ENCODE measurements around the gene HSPA12A. TPM values are rescaled to one million over a fixed set of nuclear protein-coding genes. Genes with fewer than 3 reads are reported as not detected.

HSPA12A gene
- polyA plus RNA-seq, 6 donors from 2014 or later, result 0.29 to 2.2 (median 0.51) TPM; not detected in 2

DNA sequence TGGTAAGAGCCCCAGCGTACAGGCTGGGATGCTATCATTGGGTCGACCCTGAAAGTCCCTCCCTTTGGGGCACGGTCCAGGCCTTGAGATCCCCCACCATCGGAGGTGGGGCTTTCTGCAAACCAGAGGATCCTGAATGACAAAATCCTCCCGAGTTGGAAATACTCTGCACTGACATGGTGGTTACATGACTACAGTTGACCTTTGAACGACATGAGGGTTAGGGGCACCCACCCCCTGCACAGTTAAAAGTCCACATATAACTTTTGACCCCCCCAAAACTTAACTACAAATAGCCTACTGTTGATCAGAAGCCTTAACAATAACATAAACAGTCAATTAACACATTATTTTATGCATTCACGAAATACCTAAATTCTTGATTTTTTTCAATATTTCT is 13.1 kb downstream of the HSPA12A start:
- DNase-seq, result no peak
- Mint-ChIP-seq H3K27ac (no peak overlapping the region), H3K27me3 (peaks cover 0 to 24% (median 10%) of the 10 kb centered on the region in 3 donors), H3K4me3 (no peak overlapping the region), H3K36me3 (no peaks in the 10 kb centered on the region), H3K9me3 (peaks cover 0 to 2% (median 0%) of the 10 kb centered on the region in 7 donors), H3K4me1 (no peaks in the 10 kb centered on the region)
- no peak for ATAC-seq (ENCODE audit: low read depth in 2 of 2)

DNA sequence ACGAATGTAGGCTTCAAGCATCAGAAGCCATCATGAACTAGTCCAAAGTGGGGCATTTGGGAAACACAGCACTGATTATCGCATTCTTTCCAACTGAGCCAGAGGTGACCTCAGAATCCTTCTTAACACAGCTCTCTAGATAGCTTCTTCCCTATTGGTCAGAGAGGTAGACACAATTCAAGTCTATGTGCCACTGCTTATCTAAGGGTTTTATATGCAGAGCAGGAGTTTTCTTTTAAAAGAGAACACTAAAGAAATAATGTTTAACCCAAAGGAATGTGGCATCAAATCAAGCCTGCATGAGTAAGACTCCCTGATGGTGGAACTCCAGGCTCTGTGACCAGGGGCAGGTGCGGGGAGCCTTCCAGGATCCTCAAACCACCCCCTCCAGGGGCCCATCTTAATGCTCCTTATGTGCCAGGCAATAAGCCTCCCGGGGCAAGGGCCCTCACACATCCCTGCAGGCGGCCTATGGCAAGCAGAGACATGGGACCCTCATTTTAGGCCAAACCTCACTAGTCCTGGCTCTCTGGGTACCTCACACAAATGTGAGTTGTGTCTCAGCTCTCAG is 13.8 kb downstream of the HSPA12A start:
- Mint-ChIP-seq H3K36me3 (no peaks in the 10 kb centered on the region), H3K4me3 (no peak overlapping the region), H3K9me3 (peaks cover 0 to 2% (median 0%) of the 10 kb centered on the region in 7 donors), H3K27ac (no peak overlapping the region), H3K27me3 (peaks cover 0 to 24% (median 6%) of the 10 kb centered on the region in 3 donors), H3K4me1 (no peaks in the 10 kb centered on the region)
- DNase-seq (no peak), ATAC-seq (ENCODE audit: low read depth in 2 of 2) (no peak)

DNA sequence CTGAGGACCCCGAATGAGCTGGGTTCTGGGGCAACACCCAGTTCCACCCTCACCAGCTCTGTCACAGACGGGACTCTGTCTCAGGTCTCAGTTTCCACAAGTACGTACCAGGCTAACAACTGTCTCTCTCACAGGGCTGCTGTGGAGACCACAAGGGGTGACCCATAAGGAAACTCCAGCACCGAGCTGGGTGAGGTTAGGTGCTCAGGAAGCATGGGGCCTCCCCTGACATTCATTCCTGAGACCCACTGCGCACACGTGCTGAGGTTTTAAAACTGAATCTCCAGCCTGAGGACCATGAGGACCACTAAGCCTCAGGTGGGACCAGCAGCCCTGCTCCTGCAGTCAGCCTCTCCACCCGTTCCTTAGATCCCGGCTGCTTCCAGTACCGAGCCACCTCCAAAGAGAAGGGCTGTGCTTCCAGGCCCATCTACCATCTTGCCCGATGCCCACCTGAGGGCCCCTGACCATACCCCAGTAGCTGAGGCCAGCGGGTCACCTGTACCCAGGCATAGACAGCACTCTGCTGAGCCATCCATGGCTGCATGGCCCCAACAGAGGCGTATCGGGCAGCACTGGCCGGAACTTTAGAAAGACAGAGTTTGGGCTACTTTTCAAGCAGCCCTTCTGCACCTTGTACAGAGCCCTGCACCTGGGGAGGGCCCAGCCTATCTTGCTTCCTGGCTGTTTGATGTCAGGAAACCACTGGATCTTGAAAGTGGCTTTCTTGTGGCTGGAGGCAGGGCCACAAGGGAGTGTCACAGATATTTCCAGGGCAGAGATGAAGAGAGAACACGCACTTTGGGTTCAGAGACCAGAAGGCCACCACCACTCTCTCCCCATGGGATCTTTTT is 18.7 kb downstream of the HSPA12A start:
- Mint-ChIP-seq H3K27ac (no peak overlapping the region), H3K4me3 (no peak overlapping the region), H3K36me3 (no peaks in the 10 kb centered on the region), H3K9me3 (no peaks in the 10 kb centered on the region), H3K27me3 (peaks cover 9 to 16% (median 9%) of the 10 kb centered on the region in 3 donors), H3K4me1 (no peaks in the 10 kb centered on the region)
- ATAC-seq (ENCODE audit: low read depth in 2 of 2) (no peak), DNase-seq (no peak)

DNA sequence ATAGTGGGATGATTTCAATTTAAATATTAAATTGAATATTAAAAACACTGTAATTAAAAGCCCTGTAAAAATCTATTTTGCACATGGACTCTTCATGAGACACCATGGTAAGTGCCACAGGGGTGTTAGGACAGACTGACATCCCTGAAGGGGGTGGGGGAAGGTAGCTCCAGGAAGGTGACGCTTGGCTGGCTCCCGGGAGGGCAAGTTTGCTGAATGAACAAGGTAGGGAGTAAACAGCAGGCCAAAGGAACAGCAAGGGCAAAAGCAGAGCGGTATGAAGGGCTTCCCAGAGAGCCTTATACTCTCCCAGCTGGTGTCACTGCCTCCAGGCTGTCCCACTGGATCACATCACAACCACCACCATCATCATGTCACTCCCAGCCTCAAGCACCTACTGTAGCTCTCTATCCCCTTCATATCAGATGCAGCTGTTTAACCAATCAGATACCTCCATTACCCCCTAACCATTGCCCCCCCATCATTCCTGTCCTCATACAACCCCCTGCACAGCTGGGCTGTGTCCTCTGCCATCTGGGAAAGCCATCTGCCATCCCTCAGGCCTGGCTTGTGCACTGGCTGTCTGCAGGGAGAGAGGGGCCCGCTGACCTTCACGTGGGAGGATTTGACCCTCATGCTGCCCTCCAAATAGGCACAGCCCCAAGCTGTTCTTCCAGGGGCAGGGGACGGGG is 19.5 kb downstream of the HSPA12A start:
- H3K27ac Mint-ChIP-seq, result peak overlapping the region in 1 of 6 donors; percentile 75
- peaks cover 9 to 16% (median 9%) of the 10 kb centered on the region in 3 donors for H3K27me3 Mint-ChIP-seq
- ATAC-seq (ENCODE audit: low read depth in 2 of 2) (no peak), DNase-seq (no peak)
- no peak overlapping the region for H3K4me3 Mint-ChIP-seq
- H3K9me3 Mint-ChIP-seq, result no peaks in the 10 kb centered on the region
- H3K36me3 Mint-ChIP-seq, result no peaks in the 10 kb centered on the region
- H3K4me1 Mint-ChIP-seq, result no peaks in the 10 kb centered on the region

- no peaks in the 10 kb centered on the region for H3K9me3 Mint-ChIP-seq
- H3K27me3 Mint-ChIP-seq, result peaks cover 8 to 15% (median 9%) of the 10 kb centered on the region in 3 donors
- H3K27ac Mint-ChIP-seq, result no peak overlapping the region
- no peak overlapping the region for H3K4me3 Mint-ChIP-seq
- H3K36me3 Mint-ChIP-seq, result no peaks in the 10 kb centered on the region
- ATAC-seq (ENCODE audit: low read depth in 2 of 2) (no peak), DNase-seq (no peak)
- no peaks in the 10 kb centered on the region for H3K4me1 Mint-ChIP-seq
Observed at GRCh38 chr10:116721547-116722392, 20.6 kb downstream of the HSPA12A start.

GRCh38 chr10:116720668-116721546 is 21.5 kb downstream of the HSPA12A start:
- no peaks in the 10 kb centered on the region for H3K36me3 Mint-ChIP-seq
- H3K4me3 Mint-ChIP-seq, result no peak overlapping the region
- H3K27me3 Mint-ChIP-seq, result peaks cover 4 to 9% (median 6%) of the 10 kb centered on the region in 3 donors
- no peaks in the 10 kb centered on the region for H3K4me1 Mint-ChIP-seq
- no peak overlapping the region for H3K27ac Mint-ChIP-seq
- DNase-seq (no peak), ATAC-seq (ENCODE audit: low read depth in 2 of 2) (no peak)
- no peaks in the 10 kb centered on the region for H3K9me3 Mint-ChIP-seq

GRCh38 chr10:116720241-116720643 is 22.1 kb downstream of the HSPA12A start:
- no peak for DNase-seq
- peaks cover 0 to 9% (median 4%) of the 10 kb centered on the region in 3 donors for H3K27me3 Mint-ChIP-seq

DNA sequence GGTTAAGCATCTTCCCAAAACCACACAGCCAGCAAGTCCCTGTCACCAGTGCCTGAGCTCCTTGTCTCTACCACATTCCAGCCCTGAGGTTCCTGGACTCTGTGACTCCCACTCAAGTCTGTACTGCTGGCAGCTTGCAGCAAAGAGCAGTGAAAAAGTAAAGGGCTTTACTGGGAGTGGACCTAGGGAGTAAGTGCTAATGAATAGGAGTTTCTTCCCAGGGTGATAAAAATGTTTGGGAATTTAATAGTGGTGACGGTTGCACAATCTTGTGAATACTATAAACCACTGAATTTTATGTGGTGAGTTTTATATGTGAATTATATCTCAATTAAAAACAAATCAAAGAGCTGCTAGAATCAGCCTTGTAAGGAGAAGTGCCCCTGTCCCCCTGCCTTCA is 22.6 kb downstream of the HSPA12A start:
- ATAC-seq (ENCODE audit: low read depth in 2 of 2) (no peak), DNase-seq (no peak)
- Mint-ChIP-seq H3K36me3 (no peaks in the 10 kb centered on the region), H3K4me3 (no peak overlapping the region), H3K27me3 (peaks cover 3 to 13% (median 4%) of the 10 kb centered on the region in 3 donors), H3K4me1 (no peaks in the 10 kb centered on the region), H3K27ac (no peak overlapping the region), H3K9me3 (peaks cover 0 to under 1% (median 0%) of the 10 kb centered on the region in 7 donors)

More at GRCh38 chr10:116720241-116720643, 22.1 kb downstream of the HSPA12A start:
- ATAC-seq (ENCODE audit: low read depth in 2 of 2), result no peak
- H3K36me3 Mint-ChIP-seq, result no peaks in the 10 kb centered on the region
- H3K4me1 Mint-ChIP-seq, result no peaks in the 10 kb centered on the region
- no peaks in the 10 kb centered on the region for H3K9me3 Mint-ChIP-seq
- no peak overlapping the region for H3K4me3 Mint-ChIP-seq
- no peak overlapping the region for H3K27ac Mint-ChIP-seq

- Mint-ChIP-seq H3K4me1 (no peaks in the 10 kb centered on the region), H3K9me3 (peaks cover 0 to 7% (median 0%) of the 10 kb centered on the region in 7 donors), H3K36me3 (no peaks in the 10 kb centered on the region), H3K4me3 (no peak overlapping the region), H3K27ac (no peak overlapping the region), H3K27me3 (peaks cover 8 to 19% (median 16%) of the 10 kb centered on the region in 3 donors)
- DNase-seq, result no peak
- no peak for ATAC-seq (ENCODE audit: low read depth in 2 of 2)
Observed at GRCh38 chr10:116718058-116718457, 24.3 kb downstream of the HSPA12A start.

- H3K4me3 Mint-ChIP-seq, result no peak overlapping the region
- peaks cover 8 to 16% (median 9%) of the 10 kb centered on the region in 3 donors for H3K27me3 Mint-ChIP-seq
- ATAC-seq (ENCODE audit: low read depth in 2 of 2) (no peak), DNase-seq (no peak)
- H3K4me1 Mint-ChIP-seq, result no peaks in the 10 kb centered on the region
- H3K36me3 Mint-ChIP-seq, result no peaks in the 10 kb centered on the region
- H3K9me3 Mint-ChIP-seq, result peaks cover 0 to 7% (median 0%) of the 10 kb centered on the region in 7 donors
- H3K27ac Mint-ChIP-seq, result no peak overlapping the region
Observed at GRCh38 chr10:116716381-116716780, 26.0 kb downstream of the HSPA12A start.

DNA sequence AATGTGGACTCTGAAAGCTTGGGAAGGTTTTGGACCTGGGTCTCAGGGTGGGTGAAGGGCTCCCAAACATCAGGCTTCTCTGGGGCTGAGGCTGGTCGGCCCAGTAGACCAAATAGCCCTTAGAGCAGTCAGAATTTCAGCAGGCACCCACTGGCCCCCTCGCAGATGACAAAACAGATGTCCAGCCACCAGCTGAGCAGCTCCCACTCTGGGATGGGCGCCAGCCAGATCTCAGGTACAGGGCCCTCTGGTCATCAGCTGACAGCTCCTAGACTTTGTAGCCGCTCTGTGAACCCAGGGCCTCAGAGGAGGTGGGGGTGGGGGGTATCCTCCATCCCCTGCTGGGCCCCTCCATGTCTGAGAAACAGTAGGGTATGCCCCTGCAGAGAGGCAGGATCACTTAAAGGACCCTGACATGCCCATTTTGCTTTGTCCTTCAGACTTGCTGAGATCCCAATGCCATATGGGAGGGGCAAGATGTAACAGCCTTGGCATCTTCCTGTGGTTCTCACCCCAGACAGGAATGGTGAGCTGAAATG is 26.5 kb downstream of the HSPA12A start:
- ATAC-seq (ENCODE audit: low read depth in 2 of 2), result no peak
- DNase-seq, result no peak
- Mint-ChIP-seq H3K36me3 (no peaks in the 10 kb centered on the region), H3K27ac (no peak overlapping the region), H3K4me1 (no peaks in the 10 kb centered on the region), H3K27me3 (peaks cover 8 to 16% (median 9%) of the 10 kb centered on the region in 3 donors), H3K4me3 (peak overlapping the region in 1 of 8 donors; percentile 30), H3K9me3 (peaks cover 0 to 7% (median 0%) of the 10 kb centered on the region in 7 donors)

DNA sequence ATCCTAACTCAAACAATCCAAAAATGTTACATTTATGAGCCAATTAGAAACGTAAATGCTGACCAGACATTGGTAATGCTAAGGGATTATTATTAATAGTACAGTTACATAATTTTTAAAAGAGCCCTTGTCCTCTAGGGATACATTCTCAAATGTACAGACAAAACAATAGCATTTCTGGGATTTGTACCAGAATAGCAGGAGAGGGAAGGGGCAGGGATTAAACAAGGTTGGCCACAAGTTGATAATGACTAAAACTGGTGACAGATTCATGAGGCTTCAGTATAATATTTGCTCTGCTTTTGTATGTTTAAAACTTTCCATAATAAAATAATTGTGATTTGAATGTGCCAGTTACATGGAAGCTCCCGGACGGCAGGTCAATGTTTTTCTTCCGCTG is 27.0 kb downstream of the HSPA12A start:
- no peak for DNase-seq
- Mint-ChIP-seq H3K36me3 (no peaks in the 10 kb centered on the region), H3K4me3 (no peak overlapping the region), H3K4me1 (no peaks in the 10 kb centered on the region), H3K27ac (no peak overlapping the region), H3K9me3 (peaks cover 0 to 7% (median 0%) of the 10 kb centered on the region in 7 donors), H3K27me3 (peaks cover 8 to 16% (median 9%) of the 10 kb centered on the region in 3 donors)
- ATAC-seq (ENCODE audit: low read depth in 2 of 2), result no peak
